SIG-M5 (cell line): ENCODE data around the gene IL34.
"Not testable (repeated sequence)": the region's sequence is repeated elsewhere in the genome, so short reads cannot be mapped to it uniquely, and the experiment has no call there.

Experiments
- DNase-seq: peaks from one replicate; lab custom pipeline; 2025; lab: John Stamatoyannopoulos, UW

The IL34 gene

GRCh38 chr16:70632273-70632672 lies 14.1 kb upstream of the IL34 start:
- DNase-seq, result no peak

- not testable (repeated sequence) for DNase-seq
Measured at GRCh38 chr16:70633617-70634016, 12.7 kb upstream of the IL34 start.

GRCh38 chr16:70634861-70635260 lies 11.5 kb upstream of the IL34 start:
- no peak for DNase-seq

GRCh38 chr16:70635336-70636016 lies 10.9 kb upstream of the IL34 start:
- DNase-seq, result no peak

- DNase-seq, result no peak
Measured at GRCh38 chr16:70638814-70639792, 7.3 kb upstream of the IL34 start.

- DNase-seq, result no peak
Measured at GRCh38 chr16:70642633-70643032, 3.7 kb upstream of the IL34 start.

GRCh38 chr16:70643264-70643663 lies 3.1 kb upstream of the IL34 start:
- not testable (repeated sequence) for DNase-seq

GRCh38 chr16:70644763-70645597 lies 1.4 kb upstream of the IL34 start:
- no peak for DNase-seq

GRCh38 chr16:70647441-70648359 lies 1.3 kb downstream of the IL34 start:
- no peak for DNase-seq

- DNase-seq, result no peak
Measured at GRCh38 chr16:70648606-70649005, 2.2 kb downstream of the IL34 start.

GRCh38 chr16:70649300-70649699 lies 2.9 kb downstream of the IL34 start:
- no peak for DNase-seq

GRCh38 chr16:70650216-70650615 lies 3.9 kb downstream of the IL34 start:
- DNase-seq, result no peak

GRCh38 chr16:70651524-70651923 lies 5.2 kb downstream of the IL34 start:
- DNase-seq, result no peak

- no peak for DNase-seq
Measured at GRCh38 chr16:70652322-70652721, 6.0 kb downstream of the IL34 start.

GRCh38 chr16:70653406-70653805 lies 7.0 kb downstream of the IL34 start:
- no peak for DNase-seq

- DNase-seq, result no peak
Measured at GRCh38 chr16:70653809-70654771, 7.7 kb downstream of the IL34 start.

- DNase-seq, result no peak
Measured at GRCh38 chr16:70656065-70656711, 9.8 kb downstream of the IL34 start.

GRCh38 chr16:70656712-70657263 lies 10.4 kb downstream of the IL34 start:
- no peak for DNase-seq

- no peak for DNase-seq
Measured at GRCh38 chr16:70657956-70658355, 11.6 kb downstream of the IL34 start.
